K562 (cell line): Measurements from ENCODE around the gene ADAMTS14. TPM values are rescaled to one million over a fixed set of nuclear protein-coding genes. Genes with fewer than 3 reads are reported as not detected.

Experiments used
- L3MBTL2 ChIP-seq: fragments of 450-650 bp; IDR thresholded peaks from 2 replicates; pipeline ENCODE4 v1.6.1; 2016; ENCODE audit warnings: mild to moderate bottlenecking, moderate library complexity
- NRF1 ChIP-seq, 2 experiments: fragments of 450-650 bp; IDR thresholded peaks in 1 of 2; conservative IDR thresholded peaks in 1 of 2; 2 replicates each; pipeline ENCODE4 v1.6.1; 2014; ENCODE audit warnings: mild to moderate bottlenecking in 2 of 2
- POLR2AphosphoS2 ChIP-seq: IDR thresholded peaks from 2 replicates; pipeline ENCODE4 v1.6.1; 2012; ENCODE audit warnings: low read length, improper control_type of control experiment
- POU5F1 ChIP-seq: fragments of 150-350 bp; IDR thresholded peaks from 2 replicates; pipeline ENCODE4 v1.6.1; 2014; ENCODE audit warnings: borderline replicate concordance, low read length, low read depth, mild to moderate bottlenecking; ENCODE audit not compliant: partially characterized antibody
- SAFB ChIP-seq: fragments of 200-400 bp; formaldehyde crosslinking; IDR thresholded peaks from 2 replicates; pipeline ENCODE4 v1.6.1; 2017; ENCODE audit warnings: low read depth, low read length, borderline replicate concordance
- XRCC4 ChIP-seq: IDR thresholded peaks from one replicate; pipeline ENCODE4 v1.6.1; 2011; ENCODE audit not compliant: insufficient read depth, insufficient read length; ENCODE audit errors: extremely low read depth
- XRCC5 ChIP-seq: fragments of 200-400 bp; formaldehyde crosslinking; IDR thresholded peaks from 2 replicates; pipeline ENCODE4 v1.6.1; 2017; ENCODE audit warnings: low read depth, mild to moderate bottlenecking, low read length
- ZNF174 ChIP-seq: fragments of 250-450 bp; sonication (Bioruptor Pico); IDR thresholded peaks from 2 replicates; pipeline ENCODE4 v1.4.0; 2020; ENCODE audit warnings: mild to moderate bottlenecking
- ZNF551 ChIP-seq: fragments of 250-450 bp; sonication (Bioruptor Pico); IDR thresholded peaks from 2 replicates; pipeline ENCODE4 v1.5.0; 2021; ENCODE audit warnings: mild to moderate bottlenecking, moderate library complexity
- polyA plus RNA-seq, 8 experiments: library from polyadenylated mRNA; depleted of rRNA in 4 of 8; stranded (reverse) in 5 of 8; unstranded in 3 of 8; fragments of >200 nt; fragmentation: Nextera tagmentation in 2 of 8; fragmentation: Illumina TruSeq in 1 of 8; extraction: Ambion mirVana in 2 of 8; extraction: Trizol in 1 of 8; gene quantifications; 2 replicates each; pipeline versions ENCODE4 v1.2.1 to v1.2.3, GENCODE V29; 2011 to 2014; ENCODE audit warnings: inconsistent platforms in 1 of 8, missing spikeins in 1 of 8
- total RNA-seq, 7 experiments: library from RNA; depleted of rRNA in 6 of 7; stranded (reverse); fragments of >200 nt in 6 of 7; fragmentation: Illumina TruSeq in 2 of 7; extraction: Trizol in 2 of 7; gene quantifications; 2 replicates each; pipeline versions ENCODE4 v1.2.1 to v1.2.3, GENCODE V29; 2011 to 2021; ENCODE audit warnings: low replicate concordance in 1 of 7
- TF ChIP-seq, protein P1 (sequence below): fragments of 250-450 bp; sonication (Bioruptor Pico); IDR thresholded peaks from 2 replicates; pipeline ENCODE4 v1.8.0; 2021; ENCODE audit warnings: moderate library complexity, mild to moderate bottlenecking, inconsistent platforms
- TF ChIP-seq, protein P2 (sequence below): IDR thresholded peaks from 2 replicates; pipeline ENCODE4 v1.6.1; 2011; ENCODE audit not compliant: insufficient read length; ENCODE audit errors: extremely low read depth
- TF ChIP-seq, protein P3 (sequence below): sonication (generic); formaldehyde crosslinking; IDR thresholded peaks from 2 replicates; pipeline ENCODE4 v1.8.0; 2022; ENCODE audit warnings: mild to moderate bottlenecking, missing genetic modification reagents
- TF ChIP-seq, protein P4 (sequence below): fragments of 450-650 bp; IDR thresholded peaks from 2 replicates; pipeline ENCODE4 v1.6.1; 2016; ENCODE audit warnings: mild to moderate bottlenecking
- TF ChIP-seq, protein P5 (sequence below), 2 experiments: fragments of 150-350 bp in 1 of 2; IDR thresholded peaks; 2 replicates each; pipeline ENCODE4 v1.6.1; 2012 to 2016; ENCODE audit warnings: low read depth in 2 of 2, low read length in 2 of 2, mild to moderate bottlenecking in 1 of 2, moderate library complexity in 1 of 2
- TF ChIP-seq, protein P6 (sequence below): fragments of 450-650 bp; IDR thresholded peaks from 2 replicates; pipeline ENCODE4 v1.6.1; 2016; ENCODE audit warnings: borderline replicate concordance
- TF ChIP-seq, protein P7 (sequence below): fragments of 450-650 bp; formaldehyde crosslinking; IDR thresholded peaks from 2 replicates; pipeline ENCODE4 v1.4.0; 2022; ENCODE audit warnings: mild to moderate bottlenecking, moderate library complexity

ADAMTS14 gene
- total and polyA plus RNA-seq, 9 of the 15 experiments (the other 6 are each of a cell fraction or from before 2014, with no cell fraction given) = 0.04 to 37.4 (median 15.9) TPM

DNA sequence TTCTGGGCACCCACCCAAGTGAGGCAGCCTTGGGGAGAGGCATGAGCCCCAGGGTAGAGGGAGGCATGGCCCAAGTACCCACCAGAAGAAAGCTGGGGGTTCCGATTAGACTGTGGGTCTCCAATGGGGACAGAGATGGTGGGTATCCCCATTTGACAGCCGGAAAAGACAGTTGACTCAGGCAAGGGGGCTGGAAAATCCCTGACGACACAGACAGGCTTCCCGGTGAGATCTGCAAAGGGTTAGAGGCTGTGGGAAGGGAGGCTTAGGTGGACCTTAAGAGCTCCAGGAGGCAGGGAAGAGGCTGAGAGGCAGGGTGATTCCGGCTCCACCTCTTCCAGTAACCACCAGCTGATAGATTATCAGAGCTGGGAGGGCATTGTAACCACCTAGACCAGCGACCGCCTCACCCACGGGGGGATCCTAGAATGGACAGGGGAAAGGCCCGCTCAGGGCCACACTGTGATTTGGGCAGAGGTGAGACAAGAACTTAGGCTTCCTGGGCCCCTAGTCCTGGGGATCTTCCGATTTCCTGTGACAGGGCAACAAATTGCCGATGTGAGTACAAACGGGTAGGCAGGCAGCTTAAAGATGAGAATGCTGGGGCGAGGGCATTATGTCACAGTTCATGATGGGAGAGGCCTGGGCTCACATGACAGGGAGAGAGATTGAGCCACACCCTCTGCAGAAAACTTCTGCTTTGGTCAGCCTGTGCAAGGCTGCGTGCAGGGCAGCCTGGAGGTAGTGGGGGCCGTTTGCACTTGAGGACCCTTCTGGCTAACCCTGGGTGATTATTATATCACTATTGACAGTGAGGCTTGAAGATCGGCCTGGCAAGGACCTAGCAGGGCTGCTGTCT is 107.4 kb downstream of the ADAMTS14 start (continued):
- no peak for TF ChIP-seq ZNF174 (CRISPR knock-in tag)
- peak; percentile 61 for TF ChIP-seq L3MBTL2
- no peak for TF ChIP-seq XRCC4
- no peak for TF ChIP-seq XRCC5
- TF ChIP-seq, protein P1, sequence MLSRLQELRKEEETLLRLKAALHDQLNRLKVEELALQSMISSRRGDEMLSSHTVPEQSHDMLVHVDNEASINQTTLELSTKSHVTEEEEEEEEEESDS (CRISPR knock-in tag) = no peak
- no peak for TF ChIP-seq ZNF551 (CRISPR knock-in tag)
- TF ChIP-seq POU5F1 = no peak
- no peak for TF ChIP-seq POLR2AphosphoS2
- no peak for TF ChIP-seq SAFB
- TF ChIP-seq, protein P2, sequence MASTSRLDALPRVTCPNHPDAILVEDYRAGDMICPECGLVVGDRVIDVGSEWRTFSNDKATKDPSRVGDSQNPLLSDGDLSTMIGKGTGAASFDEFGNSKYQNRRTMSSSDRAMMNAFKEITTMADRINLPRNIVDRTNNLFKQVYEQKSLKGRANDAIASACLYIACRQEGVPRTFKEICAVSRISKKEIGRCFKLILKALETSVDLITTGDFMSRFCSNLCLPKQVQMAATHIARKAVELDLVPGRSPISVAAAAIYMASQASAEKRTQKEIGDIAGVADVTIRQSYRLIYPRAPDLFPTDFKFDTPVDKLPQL = no peak
- TF ChIP-seq, protein P3, sequence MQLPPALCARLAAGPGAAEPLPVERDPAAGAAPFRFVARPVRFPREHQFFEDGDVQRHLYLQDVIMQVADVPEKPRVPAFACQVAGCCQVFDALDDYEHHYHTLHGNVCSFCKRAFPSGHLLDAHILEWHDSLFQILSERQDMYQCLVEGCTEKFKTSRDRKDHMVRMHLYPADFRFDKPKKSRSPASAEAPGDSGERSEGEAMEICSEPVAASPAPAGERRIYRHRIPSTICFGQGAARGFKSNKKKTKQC (CRISPR knock-in tag) = no peak
- TF ChIP-seq NRF1 (conservative IDR thresholded peaks at IDR 0.05 in 1 of 2, IDR thresholded peaks at IDR 0.05 in 1 of 2) = peak in 1 of 2 experiments; percentile 32; a peak in 2 of 4 replicates
- TF ChIP-seq, protein P4, sequence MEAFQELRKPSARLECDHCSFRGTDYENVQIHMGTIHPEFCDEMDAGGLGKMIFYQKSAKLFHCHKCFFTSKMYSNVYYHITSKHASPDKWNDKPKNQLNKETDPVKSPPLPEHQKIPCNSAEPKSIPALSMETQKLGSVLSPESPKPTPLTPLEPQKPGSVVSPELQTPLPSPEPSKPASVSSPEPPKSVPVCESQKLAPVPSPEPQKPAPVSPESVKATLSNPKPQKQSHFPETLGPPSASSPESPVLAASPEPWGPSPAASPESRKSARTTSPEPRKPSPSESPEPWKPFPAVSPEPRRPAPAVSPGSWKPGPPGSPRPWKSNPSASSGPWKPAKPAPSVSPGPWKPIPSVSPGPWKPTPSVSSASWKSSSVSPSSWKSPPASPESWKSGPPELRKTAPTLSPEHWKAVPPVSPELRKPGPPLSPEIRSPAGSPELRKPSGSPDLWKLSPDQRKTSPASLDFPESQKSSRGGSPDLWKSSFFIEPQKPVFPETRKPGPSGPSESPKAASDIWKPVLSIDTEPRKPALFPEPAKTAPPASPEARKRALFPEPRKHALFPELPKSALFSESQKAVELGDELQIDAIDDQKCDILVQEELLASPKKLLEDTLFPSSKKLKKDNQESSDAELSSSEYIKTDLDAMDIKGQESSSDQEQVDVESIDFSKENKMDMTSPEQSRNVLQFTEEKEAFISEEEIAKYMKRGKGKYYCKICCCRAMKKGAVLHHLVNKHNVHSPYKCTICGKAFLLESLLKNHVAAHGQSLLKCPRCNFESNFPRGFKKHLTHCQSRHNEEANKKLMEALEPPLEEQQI = no peak
- TF ChIP-seq, protein P5, sequence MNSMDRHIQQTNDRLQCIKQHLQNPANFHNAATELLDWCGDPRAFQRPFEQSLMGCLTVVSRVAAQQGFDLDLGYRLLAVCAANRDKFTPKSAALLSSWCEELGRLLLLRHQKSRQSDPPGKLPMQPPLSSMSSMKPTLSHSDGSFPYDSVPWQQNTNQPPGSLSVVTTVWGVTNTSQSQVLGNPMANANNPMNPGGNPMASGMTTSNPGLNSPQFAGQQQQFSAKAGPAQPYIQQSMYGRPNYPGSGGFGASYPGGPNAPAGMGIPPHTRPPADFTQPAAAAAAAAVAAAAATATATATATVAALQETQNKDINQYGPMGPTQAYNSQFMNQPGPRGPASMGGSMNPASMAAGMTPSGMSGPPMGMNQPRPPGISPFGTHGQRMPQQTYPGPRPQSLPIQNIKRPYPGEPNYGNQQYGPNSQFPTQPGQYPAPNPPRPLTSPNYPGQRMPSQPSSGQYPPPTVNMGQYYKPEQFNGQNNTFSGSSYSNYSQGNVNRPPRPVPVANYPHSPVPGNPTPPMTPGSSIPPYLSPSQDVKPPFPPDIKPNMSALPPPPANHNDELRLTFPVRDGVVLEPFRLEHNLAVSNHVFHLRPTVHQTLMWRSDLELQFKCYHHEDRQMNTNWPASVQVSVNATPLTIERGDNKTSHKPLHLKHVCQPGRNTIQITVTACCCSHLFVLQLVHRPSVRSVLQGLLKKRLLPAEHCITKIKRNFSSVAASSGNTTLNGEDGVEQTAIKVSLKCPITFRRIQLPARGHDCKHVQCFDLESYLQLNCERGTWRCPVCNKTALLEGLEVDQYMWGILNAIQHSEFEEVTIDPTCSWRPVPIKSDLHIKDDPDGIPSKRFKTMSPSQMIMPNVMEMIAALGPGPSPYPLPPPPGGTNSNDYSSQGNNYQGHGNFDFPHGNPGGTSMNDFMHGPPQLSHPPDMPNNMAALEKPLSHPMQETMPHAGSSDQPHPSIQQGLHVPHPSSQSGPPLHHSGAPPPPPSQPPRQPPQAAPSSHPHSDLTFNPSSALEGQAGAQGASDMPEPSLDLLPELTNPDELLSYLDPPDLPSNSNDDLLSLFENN (IDR thresholded peaks at IDR 0.05; ENCODE audit: low read depth in 2 of 2, low read length in 2 of 2) = no peak
- TF ChIP-seq, protein P6, sequence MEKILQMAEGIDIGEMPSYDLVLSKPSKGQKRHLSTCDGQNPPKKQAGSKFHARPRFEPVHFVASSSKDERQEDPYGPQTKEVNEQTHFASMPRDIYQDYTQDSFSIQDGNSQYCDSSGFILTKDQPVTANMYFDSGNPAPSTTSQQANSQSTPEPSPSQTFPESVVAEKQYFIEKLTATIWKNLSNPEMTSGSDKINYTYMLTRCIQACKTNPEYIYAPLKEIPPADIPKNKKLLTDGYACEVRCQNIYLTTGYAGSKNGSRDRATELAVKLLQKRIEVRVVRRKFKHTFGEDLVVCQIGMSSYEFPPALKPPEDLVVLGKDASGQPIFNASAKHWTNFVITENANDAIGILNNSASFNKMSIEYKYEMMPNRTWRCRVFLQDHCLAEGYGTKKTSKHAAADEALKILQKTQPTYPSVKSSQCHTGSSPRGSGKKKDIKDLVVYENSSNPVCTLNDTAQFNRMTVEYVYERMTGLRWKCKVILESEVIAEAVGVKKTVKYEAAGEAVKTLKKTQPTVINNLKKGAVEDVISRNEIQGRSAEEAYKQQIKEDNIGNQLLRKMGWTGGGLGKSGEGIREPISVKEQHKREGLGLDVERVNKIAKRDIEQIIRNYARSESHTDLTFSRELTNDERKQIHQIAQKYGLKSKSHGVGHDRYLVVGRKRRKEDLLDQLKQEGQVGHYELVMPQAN = no peak
- TF ChIP-seq, protein P7, sequence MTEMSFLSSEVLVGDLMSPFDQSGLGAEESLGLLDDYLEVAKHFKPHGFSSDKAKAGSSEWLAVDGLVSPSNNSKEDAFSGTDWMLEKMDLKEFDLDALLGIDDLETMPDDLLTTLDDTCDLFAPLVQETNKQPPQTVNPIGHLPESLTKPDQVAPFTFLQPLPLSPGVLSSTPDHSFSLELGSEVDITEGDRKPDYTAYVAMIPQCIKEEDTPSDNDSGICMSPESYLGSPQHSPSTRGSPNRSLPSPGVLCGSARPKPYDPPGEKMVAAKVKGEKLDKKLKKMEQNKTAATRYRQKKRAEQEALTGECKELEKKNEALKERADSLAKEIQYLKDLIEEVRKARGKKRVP = no peak
